GM23338 (cell line): ENCODE data around the gene ZNF77. TPM values are rescaled to one million over a fixed set of nuclear protein-coding genes. Genes with fewer than 3 reads are reported as not detected.

Experiments used
- ATAC-seq: fragments of 200-7000 bp; cut with Tn5 transposase; 3 replicates; pipeline ENCODE4 v1.9.1; 2020
- DNase-seq: peaks from one replicate; pipeline ENCODE4 v3.0.0-alpha.2; 2015; ENCODE audit warnings: low spot score
- H2AFZ ChIP-seq: fragments of 200-600 bp; sonication (generic); 2 replicates; pipeline ENCODE4 v1.8.0; 2016; ENCODE audit warnings: antibody characterized with exemption, mild to moderate bottlenecking, moderate library complexity
- H3F3A ChIP-seq: fragments of 200-600 bp; sonication (generic); replicated peaks from 2 replicates; pipeline ENCODE4 v1.8.0; 2017; ENCODE audit warnings: antibody characterized with exemption, mixed run types, low read depth
- H3K27ac ChIP-seq: fragments of 200-600 bp; sonication (generic); 2 replicates; pipeline ENCODE4 v1.6.1; 2016; ENCODE audit warnings: low read depth
- H3K27me3 ChIP-seq: fragments of 200-600 bp; sonication (generic); 2 replicates; pipeline ENCODE4 v1.8.0; 2016; ENCODE audit warnings: mild to moderate bottlenecking, mixed run types, moderate library complexity; ENCODE audit not compliant: insufficient read depth
- H3K36me3 ChIP-seq: fragments of 200-600 bp; sonication (generic); 2 replicates; pipeline ENCODE4 v1.8.0; 2016; ENCODE audit warnings: mild to moderate bottlenecking; ENCODE audit not compliant: insufficient read depth
- H3K4me1 ChIP-seq: fragments of 200-600 bp; sonication (generic); 2 replicates; pipeline ENCODE4 v1.8.0; 2016; ENCODE audit warnings: mild to moderate bottlenecking, moderate library complexity; ENCODE audit not compliant: insufficient read depth
- H3K4me2 ChIP-seq: fragments of 200-600 bp; sonication (generic); 2 replicates; pipeline ENCODE4 v1.7.1; 2017; ENCODE audit warnings: mixed run types
- H3K4me3 ChIP-seq: fragments of 200-600 bp; sonication (generic); 2 replicates; pipeline ENCODE4 v1.6.1; 2016; ENCODE audit warnings: mixed run types
- H3K79me2 ChIP-seq: fragments of 200-600 bp; sonication (generic); replicated peaks from 2 replicates; pipeline ENCODE4 v1.8.0; 2017; ENCODE audit warnings: mild to moderate bottlenecking; ENCODE audit not compliant: insufficient read depth
- H3K9me2 ChIP-seq: fragments of 200-600 bp; sonication (generic); 2 replicates; pipeline ENCODE4 v1.8.0; 2017; ENCODE audit not compliant: insufficient read depth
- H4K20me1 ChIP-seq: fragments of 200-600 bp; sonication (generic); replicated peaks from 2 replicates; pipeline ENCODE4 v1.8.0; 2017; ENCODE audit warnings: mild to moderate bottlenecking; ENCODE audit not compliant: insufficient read depth
- H3K27ac Mint-ChIP-seq: 2 replicates; pipeline ENCODE4 v1.8.0; 2020; ENCODE audit warnings: inconsistent platforms, mild to moderate bottlenecking, moderate library complexity, mixed read lengths
- H3K27me3 Mint-ChIP-seq: 3 replicates; pipeline ENCODE4 v1.8.0; 2022; ENCODE audit warnings: low read depth, mild to moderate bottlenecking, moderate library complexity, mixed read lengths, inconsistent platforms; ENCODE audit not compliant: insufficient read depth, poor library complexity
- H3K36me3 Mint-ChIP-seq: 3 replicates; pipeline ENCODE4 v1.8.0; 2021; ENCODE audit warnings: low read depth, mild to moderate bottlenecking, inconsistent platforms, moderate library complexity, mixed read lengths
- H3K4me1 Mint-ChIP-seq: 3 replicates; pipeline ENCODE4 v1.8.0; 2020; ENCODE audit warnings: mild to moderate bottlenecking, inconsistent platforms, mixed read lengths
- H3K4me3 Mint-ChIP-seq: 3 replicates; pipeline ENCODE4 v1.8.0; 2021; ENCODE audit warnings: moderate library complexity, mild to moderate bottlenecking, inconsistent platforms, mixed read lengths
- H3K9me3 Mint-ChIP-seq: 3 replicates; pipeline ENCODE4 v1.8.0; 2020; ENCODE audit warnings: moderate library complexity, mild to moderate bottlenecking, inconsistent platforms, mixed read lengths
- CREB1 ChIP-seq: fragments of 250-450 bp; sonication (Bioruptor Pico); IDR thresholded peaks from 2 replicates; pipeline ENCODE4 v1.5.0; 2020; ENCODE audit warnings: low read depth, mild to moderate bottlenecking, moderate library complexity
- EZH2 ChIP-seq: fragments of 200-600 bp; sonication (generic); IDR thresholded peaks from one replicate; pipeline ENCODE4 v1.8.0; 2017; ENCODE audit warnings: antibody characterized with exemption, mild to moderate bottlenecking, low read depth; ENCODE audit not compliant: unreplicated experiment
- JUNB ChIP-seq: IDR thresholded peaks from one replicate; pipeline ENCODE4 v1.6.1; 2016; ENCODE audit warnings: antibody characterized with exemption; ENCODE audit not compliant: unreplicated experiment
- STAT1 ChIP-seq: IDR thresholded peaks from one replicate; pipeline ENCODE4 v1.6.1; 2016; ENCODE audit warnings: antibody characterized with exemption; ENCODE audit not compliant: unreplicated experiment
- ZNF331 ChIP-seq: fragments of 250-450 bp; sonication (Bioruptor Pico); IDR thresholded peaks from 2 replicates; pipeline ENCODE4 v1.5.0; 2020; ENCODE audit warnings: low read depth, mild to moderate bottlenecking, moderate library complexity
- polyA plus RNA-seq: library from polyadenylated mRNA; unstranded; fragments of >200 nt; fragmentation: Nextera tagmentation; extraction: Ambion mirVana; gene quantifications from 2 replicates; pipeline ENCODE4 v1.2.1, GENCODE V29; 2016
- total RNA-seq: library from RNA; depleted of rRNA; stranded (reverse); fragments of >200 nt; shearing (Covaris generic); gene quantifications from 2 replicates; pipeline ENCODE4 v1.2.3, GENCODE V29; 2014
- TF ChIP-seq, protein P1 (sequence below): IDR thresholded peaks from 2 replicates; pipeline ENCODE4 v1.6.1; 2016; ENCODE audit warnings: antibody characterized with exemption
- TF ChIP-seq, protein P2 (sequence below): fragments of 250-450 bp; sonication (Bioruptor Pico); IDR thresholded peaks from 2 replicates; pipeline ENCODE4 v1.5.0; 2020; ENCODE audit warnings: mild to moderate bottlenecking, moderate library complexity
- TF ChIP-seq, protein P3 (sequence below): IDR thresholded peaks from one replicate; pipeline ENCODE4 v1.6.1; 2018; ENCODE audit warnings: antibody characterized with exemption; ENCODE audit not compliant: unreplicated experiment

Gene ZNF77
- total and polyA plus RNA-seq, 2 experiments from 2014 or later, result 3.3 to 4.5 TPM

DNA sequence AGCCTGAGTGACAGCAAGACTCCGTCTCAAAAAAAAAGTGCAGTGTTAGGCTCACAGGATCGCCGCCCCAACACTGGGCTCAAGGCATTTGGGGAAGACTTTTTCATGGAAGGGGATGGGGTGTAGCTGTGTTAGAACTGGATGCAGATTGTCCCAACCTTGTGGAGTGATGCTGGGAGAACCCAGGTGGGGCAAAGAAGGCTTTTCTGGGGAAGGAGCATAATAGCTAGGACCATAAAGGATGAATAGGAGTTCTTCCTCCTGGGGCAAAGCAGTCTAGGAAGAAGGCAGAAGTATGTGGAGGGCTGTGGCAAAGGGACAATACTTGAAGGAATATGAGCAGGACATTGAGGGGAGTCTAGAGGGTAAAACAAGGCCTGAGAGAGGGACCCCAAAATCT, 43.8 kb upstream of the ZNF77 start (continued):
- TF ChIP-seq, protein P1, sequence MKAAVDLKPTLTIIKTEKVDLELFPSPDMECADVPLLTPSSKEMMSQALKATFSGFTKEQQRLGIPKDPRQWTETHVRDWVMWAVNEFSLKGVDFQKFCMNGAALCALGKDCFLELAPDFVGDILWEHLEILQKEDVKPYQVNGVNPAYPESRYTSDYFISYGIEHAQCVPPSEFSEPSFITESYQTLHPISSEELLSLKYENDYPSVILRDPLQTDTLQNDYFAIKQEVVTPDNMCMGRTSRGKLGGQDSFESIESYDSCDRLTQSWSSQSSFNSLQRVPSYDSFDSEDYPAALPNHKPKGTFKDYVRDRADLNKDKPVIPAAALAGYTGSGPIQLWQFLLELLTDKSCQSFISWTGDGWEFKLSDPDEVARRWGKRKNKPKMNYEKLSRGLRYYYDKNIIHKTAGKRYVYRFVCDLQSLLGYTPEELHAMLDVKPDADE, result no peak
- TF ChIP-seq ZNF331 (no peak), JUNB (no peak)
- TF ChIP-seq, protein P2, sequence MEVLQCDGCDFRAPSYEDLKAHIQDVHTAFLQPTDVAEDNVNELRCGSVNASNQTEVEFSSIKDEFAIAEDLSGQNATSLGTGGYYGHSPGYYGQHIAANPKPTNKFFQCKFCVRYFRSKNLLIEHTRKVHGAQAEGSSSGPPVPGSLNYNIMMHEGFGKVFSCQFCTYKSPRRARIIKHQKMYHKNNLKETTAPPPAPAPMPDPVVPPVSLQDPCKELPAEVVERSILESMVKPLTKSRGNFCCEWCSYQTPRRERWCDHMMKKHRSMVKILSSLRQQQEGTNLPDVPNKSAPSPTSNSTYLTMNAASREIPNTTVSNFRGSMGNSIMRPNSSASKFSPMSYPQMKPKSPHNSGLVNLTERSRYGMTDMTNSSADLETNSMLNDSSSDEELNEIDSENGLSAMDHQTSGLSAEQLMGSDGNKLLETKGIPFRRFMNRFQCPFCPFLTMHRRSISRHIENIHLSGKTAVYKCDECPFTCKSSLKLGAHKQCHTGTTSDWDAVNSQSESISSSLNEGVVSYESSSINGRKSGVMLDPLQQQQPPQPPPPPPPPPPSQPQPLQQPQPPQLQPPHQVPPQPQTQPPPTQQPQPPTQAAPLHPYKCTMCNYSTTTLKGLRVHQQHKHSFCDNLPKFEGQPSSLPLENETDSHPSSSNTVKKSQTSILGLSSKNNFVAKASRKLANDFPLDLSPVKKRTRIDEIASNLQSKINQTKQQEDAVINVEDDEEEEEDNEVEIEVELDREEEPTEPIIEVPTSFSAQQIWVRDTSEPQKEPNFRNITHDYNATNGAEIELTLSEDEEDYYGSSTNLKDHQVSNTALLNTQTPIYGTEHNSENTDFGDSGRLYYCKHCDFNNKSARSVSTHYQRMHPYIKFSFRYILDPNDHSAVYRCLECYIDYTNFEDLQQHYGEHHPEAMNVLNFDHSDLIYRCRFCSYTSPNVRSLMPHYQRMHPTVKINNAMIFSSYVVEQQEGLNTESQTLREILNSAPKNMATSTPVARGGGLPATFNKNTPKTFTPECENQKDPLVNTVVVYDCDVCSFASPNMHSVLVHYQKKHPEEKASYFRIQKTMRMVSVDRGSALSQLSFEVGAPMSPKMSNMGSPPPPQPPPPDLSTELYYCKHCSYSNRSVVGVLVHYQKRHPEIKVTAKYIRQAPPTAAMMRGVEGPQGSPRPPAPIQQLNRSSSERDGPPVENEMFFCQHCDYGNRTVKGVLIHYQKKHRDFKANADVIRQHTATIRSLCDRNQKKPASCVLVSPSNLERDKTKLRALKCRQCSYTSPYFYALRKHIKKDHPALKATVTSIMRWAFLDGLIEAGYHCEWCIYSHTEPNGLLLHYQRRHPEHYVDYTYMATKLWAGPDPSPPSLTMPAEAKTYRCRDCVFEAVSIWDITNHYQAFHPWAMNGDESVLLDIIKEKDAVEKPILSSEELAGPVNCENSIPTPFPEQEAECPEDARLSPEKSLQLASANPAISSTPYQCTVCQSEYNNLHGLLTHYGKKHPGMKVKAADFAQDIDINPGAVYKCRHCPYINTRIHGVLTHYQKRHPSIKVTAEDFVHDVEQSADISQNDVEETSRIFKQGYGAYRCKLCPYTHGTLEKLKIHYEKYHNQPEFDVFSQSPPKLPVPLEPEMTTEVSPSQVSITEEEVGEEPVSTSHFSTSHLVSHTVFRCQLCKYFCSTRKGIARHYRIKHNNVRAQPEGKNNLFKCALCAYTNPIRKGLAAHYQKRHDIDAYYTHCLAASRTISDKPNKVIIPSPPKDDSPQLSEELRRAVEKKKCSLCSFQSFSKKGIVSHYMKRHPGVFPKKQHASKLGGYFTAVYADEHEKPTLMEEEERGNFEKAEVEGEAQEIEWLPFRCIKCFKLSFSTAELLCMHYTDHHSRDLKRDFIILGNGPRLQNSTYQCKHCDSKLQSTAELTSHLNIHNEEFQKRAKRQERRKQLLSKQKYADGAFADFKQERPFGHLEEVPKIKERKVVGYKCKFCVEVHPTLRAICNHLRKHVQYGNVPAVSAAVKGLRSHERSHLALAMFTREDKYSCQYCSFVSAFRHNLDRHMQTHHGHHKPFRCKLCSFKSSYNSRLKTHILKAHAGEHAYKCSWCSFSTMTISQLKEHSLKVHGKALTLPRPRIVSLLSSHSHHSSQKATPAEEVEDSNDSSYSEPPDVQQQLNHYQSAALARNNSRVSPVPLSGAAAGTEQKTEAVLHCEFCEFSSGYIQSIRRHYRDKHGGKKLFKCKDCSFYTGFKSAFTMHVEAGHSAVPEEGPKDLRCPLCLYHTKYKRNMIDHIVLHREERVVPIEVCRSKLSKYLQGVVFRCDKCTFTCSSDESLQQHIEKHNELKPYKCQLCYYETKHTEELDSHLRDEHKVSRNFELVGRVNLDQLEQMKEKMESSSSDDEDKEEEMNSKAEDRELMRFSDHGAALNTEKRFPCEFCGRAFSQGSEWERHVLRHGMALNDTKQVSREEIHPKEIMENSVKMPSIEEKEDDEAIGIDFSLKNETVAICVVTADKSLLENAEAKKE (CRISPR knock-in tag), result no peak

DNA sequence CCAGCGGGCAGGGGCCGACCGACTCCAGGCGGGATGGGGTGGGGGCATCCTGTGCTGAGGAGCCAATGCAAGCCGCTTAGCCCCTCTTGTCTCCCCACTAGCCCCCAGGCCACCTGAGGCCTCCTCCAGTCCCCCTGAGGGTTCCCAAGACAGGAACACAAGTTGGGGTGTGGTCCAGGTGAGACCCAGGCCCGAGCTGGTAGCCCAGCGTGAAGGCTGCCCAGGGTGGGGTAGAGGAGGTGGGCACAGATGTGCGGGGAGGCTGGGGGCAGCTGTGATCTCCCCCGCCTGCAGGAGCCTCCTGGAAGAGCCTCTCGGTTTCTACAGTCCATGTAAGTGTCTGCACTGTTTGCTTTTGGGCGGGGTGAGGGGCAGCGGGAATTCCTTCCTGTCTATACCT, 43.0 kb upstream of the ZNF77 start:
- H3K9me2 ChIP-seq, result no peaks in the 10 kb centered on the region
- no peak for DNase-seq
- no peaks in the 10 kb centered on the region for H4K20me1 ChIP-seq
- TF ChIP-seq JUNB, result no peak
- TF ChIP-seq, protein P3, sequence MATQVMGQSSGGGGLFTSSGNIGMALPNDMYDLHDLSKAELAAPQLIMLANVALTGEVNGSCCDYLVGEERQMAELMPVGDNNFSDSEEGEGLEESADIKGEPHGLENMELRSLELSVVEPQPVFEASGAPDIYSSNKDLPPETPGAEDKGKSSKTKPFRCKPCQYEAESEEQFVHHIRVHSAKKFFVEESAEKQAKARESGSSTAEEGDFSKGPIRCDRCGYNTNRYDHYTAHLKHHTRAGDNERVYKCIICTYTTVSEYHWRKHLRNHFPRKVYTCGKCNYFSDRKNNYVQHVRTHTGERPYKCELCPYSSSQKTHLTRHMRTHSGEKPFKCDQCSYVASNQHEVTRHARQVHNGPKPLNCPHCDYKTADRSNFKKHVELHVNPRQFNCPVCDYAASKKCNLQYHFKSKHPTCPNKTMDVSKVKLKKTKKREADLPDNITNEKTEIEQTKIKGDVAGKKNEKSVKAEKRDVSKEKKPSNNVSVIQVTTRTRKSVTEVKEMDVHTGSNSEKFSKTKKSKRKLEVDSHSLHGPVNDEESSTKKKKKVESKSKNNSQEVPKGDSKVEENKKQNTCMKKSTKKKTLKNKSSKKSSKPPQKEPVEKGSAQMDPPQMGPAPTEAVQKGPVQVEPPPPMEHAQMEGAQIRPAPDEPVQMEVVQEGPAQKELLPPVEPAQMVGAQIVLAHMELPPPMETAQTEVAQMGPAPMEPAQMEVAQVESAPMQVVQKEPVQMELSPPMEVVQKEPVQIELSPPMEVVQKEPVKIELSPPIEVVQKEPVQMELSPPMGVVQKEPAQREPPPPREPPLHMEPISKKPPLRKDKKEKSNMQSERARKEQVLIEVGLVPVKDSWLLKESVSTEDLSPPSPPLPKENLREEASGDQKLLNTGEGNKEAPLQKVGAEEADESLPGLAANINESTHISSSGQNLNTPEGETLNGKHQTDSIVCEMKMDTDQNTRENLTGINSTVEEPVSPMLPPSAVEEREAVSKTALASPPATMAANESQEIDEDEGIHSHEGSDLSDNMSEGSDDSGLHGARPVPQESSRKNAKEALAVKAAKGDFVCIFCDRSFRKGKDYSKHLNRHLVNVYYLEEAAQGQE, result no peak
- TF ChIP-seq ZNF331, result no peak
- TF ChIP-seq CREB1, result no peak
- TF ChIP-seq STAT1, result no peak
- no peak for TF ChIP-seq EZH2
- TF ChIP-seq, protein P1, result no peak
- peak overlapping the region; percentile 77 for H3K4me2 ChIP-seq
- no peak overlapping the region for H3K27ac ChIP-seq
- no peak overlapping the region for H2AFZ ChIP-seq
- Mint-ChIP-seq H3K4me3 (no peak overlapping the region), H3K4me1 (peaks cover 20% of the 10 kb centered on the region), H3K27me3 (peaks cover 15% of the 10 kb centered on the region), H3K9me3 (no peaks in the 10 kb centered on the region; the same call in 2 of the 3 replicates), H3K27ac (no peak overlapping the region), H3K36me3 (no peaks in the 10 kb centered on the region)
- H3K79me2 ChIP-seq, result no peaks in the 10 kb centered on the region
- H3F3A ChIP-seq, result peaks cover 20% of the 10 kb centered on the region
- no peak for ATAC-seq
- no peaks in the 10 kb centered on the region for H3K27me3 ChIP-seq
- H3K4me1 ChIP-seq, result peaks cover 24% of the 10 kb centered on the region
- no peaks in the 10 kb centered on the region for H3K36me3 ChIP-seq
- H3K4me3 ChIP-seq, result no peak overlapping the region
